Activated T-helper 1 cell treated with Interleukin-2 at 50 U/mL for 16 hours (primary cell): ENCODE data around the gene STX5.
"Not testable (repeated sequence)": the region's sequence is repeated elsewhere in the genome, so short reads cannot be mapped to it uniquely, and the experiment has no call there.

Experiments used
- DNase-seq: peaks from one replicate; pipeline ENCODE4 v3.0.0-alpha.2; 2020; ENCODE audit warnings: low read depth

The STX5 gene

DNA sequence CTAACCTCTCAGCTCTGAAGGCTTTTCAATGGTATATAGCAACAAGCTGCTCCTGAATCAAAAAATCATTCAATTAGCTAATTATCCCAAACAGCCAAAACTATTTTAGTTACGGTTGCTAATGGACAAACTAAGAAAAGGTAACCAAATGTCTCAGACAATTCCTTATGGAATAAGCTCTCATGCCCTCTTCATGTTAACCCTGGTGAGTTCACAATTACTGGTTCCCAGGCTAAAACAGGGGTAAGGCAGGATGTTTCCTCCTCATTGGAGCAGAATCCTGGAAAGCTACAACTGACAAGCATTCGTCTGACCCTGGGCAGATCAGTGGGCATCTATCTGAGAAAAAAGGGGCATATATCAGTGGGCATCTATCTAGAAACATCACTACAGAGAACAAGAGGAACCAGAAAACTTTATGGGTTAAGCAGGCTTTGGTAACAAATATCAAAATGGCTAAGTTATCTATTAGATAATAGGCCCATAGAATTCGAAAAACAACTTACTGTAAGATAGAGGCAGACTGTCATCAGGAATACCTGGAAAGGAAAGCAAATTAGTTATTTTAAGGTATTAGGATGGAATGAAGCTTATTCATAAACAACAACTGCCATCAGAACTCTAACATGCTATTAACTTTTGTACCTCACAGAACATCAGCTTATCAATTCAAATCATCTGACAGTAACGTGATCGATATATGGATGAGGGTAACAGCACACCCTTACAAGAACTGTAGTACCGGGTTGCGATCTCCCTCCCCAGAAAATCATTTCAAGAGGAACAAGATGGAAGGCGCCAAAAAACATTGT lies 22.4 kb upstream of the STX5 start:
- DNase-seq, result no peak

DNA sequence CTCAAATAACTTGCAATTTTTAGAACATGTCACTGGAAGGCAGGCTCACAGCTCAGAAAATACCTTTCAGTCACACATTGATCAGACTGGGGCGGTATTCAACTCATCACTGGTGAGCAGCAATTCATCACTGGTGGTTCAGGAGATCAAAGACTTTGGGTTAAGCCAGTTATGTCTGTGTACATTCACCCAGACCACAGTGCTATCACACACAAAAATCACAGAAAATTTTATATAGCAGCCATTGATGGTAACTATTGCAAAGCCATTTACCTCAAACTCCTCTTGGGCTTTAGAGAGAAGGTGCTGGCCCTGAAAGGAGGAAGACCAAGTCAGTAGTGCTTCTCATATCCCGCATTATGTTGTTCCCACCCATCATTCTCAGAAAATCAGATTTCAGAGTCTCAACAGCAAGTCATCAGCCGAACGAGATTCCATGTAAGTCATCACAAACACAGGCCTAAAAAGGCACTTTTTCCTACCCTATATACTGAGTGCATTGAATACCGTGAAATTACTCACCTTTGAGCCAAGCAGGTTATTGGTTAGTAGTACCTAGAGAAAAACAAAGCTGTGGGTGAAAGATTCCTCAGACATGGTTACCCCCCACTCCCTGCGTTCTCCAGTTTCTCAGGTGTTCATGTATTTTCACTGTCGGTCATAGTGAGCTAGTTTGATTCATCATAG lies 21.6 kb upstream of the STX5 start:
- DNase-seq, result no peak

DNA sequence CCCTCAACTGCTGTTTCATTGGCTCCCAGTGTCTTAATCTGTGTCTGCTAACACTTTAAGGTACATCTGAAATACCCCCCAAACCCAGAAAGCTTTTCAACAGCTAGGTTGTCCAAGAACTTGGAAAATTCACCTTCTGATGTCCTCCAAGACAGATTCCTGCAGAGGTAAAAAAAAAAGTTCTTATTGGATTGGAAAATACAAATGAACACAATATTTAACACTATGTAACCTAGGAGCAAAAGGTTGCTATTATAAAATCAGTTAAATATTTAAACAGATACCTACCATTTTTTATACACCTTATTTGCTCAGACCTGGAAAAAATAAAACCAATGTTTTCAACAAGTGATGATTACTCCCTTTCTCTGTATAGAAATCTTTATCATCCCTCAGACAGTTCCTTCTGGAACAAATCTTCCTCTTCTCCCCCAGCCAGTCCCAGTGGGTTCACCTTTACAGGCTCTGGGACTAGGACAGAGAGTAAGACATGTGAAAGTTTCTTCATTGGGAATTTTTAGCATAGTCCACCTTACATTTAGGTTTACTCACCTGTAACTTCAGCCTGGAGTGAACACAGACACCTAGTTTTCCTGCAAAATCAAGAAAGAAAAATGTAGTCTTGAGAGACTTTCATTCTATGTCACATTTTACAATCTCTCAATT lies 20.8 kb upstream of the STX5 start:
- DNase-seq, result no peak

DNA sequence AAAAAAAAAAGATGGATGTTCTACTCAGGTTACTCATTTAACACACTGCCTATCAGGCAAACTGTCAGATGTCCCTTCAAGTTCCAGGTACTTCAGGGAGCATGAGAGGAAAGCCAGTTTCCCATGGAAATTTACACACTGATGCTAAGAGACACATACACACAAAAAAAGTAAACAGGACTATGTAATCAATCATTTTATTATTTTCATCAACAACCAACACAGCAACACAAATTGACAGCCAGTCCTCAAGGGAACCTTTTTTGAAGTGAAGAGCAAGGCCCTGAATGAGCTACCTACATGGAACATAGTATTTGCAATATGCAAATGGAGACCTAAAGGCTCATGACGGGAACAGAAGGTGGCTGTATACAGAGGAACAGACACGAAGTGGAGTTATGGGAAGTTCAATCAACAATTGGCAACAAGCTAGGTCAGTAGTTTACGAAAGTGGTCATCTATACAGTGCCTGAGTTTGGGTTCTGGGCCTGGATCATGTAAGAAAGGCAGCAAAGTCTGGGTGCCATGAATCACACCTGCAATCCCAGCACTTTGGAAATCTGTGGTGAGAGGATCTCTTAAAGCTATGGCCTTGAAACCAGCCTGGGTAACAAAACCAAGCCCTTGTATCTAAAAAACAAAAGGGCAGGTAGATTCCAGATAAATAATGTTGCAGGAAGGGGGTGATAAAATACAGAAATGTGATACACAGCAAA lies 20.1 kb upstream of the STX5 start:
- DNase-seq, result no peak

DNA sequence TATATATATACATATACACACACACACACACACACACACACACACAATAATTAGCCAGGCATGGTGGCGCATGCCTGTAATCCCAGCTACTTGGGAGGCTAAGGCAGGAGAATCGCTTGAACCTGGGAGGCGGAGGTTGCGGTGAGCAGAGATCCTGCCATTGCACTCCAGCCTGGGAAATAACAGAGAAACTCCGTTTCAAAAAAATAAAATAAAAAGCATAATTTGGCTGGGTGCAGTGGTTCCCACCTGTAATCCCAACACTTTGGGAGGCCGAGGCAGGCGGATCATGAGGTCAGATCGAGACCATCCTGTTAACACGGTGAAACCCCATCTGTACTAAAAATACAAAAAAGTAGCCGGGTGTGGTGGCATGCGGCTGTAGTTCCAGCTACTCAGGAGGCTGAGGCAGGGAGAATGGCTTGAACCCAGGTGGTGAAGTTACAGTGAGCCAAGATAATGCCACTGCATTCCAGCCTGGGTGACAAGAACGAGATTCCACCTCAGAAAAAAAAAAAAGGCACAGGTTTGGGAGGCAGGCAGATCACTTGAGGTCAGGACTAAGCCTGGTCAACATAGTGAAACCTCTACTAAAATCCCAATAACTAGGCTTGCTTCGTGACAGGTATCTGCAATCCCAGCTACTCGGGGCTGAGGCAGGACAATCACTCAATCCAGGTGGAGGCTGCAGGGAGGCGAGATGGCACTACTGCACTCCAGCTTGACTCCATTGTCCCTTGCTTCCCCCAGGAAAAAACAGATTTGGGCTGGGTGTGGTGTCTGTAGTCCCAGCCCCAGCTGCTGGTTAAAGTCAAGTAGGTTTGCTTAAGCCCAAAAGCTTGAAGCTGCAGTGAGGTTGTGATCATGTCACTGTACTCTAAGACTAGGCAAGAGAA lies 19.3 kb upstream of the STX5 start:
- no peak for DNase-seq

DNA sequence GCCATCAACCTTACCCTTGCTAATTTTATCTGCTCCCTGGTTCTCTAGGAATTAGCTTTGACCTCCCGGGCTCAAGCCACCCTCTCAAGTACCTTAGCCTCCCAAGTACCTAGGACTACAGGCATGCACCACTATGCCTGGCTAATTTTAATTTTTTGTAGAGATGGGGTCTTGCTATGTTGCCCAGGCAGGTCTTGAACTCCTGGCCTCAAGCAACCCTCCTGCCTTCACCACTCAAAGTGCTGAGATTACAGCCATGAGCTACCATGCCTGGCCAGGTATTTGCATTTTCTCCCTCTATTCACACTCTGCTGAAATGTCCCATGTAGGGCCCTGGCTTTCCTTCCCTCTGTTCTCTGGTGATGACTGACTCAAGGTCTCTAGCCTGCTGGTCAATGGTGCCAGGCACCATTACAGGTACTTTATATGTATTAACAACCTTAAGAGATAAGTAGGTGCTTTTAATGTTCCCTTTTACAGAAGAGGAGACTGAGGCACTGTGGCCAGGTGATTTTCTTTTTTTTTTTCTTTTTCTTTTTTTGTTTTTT lies 16.0 kb upstream of the STX5 start:
- DNase-seq, result no peak

DNA sequence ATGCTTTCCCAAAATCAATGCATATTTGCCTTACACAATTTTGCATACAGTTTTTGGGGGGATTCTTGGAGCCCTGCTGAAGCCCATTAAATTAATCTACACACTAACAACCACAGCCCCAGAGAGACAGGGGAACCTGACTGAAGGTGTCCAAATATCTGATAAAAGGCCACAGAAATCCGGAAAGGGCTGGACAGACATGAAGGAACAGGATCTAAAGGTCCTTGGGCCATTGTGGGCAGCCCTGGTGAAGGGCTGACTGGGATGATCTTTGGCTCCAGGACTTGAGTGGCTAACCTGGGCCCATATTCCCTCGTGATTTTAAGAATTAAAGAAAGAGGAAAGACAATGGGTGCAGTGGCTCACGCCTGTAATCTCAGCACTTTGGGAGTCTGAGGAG lies 14.3 kb upstream of the STX5 start:
- no peak for DNase-seq

DNA sequence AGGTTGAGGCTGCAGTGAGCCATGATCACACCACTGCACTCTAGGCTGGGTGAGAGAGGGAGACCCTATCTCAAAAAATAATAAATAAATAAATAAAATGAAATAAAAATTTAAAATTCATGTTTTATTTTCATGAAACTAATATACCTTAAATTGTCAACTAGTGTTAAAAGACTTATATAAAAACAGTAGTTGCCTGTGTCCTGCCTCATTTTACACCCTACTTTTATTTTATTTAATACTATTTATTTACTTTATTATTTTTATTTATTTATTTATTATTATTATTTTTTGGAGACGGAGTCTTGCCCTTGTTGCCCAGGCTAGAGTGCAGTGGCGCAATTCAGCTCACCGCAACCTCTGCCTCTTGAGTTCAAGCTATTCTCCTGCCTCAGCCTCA lies 12.3 kb upstream of the STX5 start:
- DNase-seq, result no peak

DNA sequence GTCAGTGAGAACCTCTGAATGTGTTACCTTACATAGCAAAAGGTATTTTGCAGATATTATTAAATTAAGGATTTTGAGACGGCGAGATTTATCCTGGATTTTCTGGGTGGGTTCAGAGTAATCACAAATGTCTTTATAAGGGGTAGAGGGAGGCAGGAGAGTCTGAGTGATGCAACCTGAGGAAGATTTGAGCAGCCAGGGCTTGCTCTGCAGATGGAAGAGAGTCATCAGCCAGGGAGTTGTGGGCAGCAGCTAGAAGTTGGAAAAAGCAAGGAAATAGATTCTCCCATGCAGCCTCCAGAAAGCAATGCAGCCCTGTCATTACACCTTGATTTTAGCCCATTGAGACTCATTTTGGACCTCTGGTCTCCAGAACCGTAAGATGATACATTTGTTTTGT lies 11.6 kb upstream of the STX5 start:
- no peak for DNase-seq

DNA sequence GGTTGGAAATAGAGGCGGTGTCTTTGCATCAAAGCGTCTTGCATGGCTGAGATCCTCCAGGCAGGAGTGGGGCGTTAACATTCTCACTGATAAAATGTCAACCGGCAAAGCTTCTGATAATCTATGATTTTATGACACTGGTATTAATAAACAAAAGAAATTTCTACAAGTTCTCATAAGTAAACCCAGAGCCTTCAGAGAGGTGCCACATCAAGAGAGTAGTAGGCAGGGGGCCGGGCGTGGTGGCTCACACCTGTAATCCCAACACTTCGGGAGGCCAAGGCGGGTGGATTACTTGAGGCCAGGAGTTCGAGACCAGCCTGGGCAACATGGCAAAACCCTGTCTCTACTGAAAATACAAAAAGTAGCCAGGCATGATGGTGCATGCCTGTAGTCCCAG lies 11.0 kb upstream of the STX5 start:
- not testable (repeated sequence) for DNase-seq

DNA sequence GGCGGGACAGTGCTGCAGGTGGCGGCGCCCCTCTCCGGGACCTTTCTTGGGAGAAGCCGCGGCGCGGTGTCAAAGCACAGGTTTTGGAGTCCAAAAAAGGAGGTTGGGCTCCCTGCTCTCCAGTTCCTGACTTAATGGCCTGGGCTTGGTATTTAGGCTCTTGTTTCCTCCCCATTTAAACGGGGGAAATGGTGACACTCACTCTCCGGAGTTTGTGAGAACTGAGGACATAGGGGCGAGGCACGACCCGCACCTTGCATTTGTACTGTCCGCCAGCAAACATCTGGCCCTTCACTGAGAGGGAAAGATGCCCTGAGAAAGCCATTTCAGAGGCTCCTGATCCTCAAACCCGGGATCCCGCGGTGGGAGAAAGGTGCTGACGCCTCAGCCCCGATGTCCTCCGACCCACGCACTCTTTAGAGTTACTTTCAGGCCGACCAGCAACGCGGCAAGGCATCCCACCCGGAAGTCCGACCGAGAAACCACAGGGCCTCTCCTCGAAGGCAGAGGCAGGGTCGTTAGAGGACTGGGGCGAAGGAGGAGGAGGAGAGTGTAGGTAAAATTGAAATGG lies 10.4 kb upstream of the STX5 start:
- DNase-seq, result no peak

DNA sequence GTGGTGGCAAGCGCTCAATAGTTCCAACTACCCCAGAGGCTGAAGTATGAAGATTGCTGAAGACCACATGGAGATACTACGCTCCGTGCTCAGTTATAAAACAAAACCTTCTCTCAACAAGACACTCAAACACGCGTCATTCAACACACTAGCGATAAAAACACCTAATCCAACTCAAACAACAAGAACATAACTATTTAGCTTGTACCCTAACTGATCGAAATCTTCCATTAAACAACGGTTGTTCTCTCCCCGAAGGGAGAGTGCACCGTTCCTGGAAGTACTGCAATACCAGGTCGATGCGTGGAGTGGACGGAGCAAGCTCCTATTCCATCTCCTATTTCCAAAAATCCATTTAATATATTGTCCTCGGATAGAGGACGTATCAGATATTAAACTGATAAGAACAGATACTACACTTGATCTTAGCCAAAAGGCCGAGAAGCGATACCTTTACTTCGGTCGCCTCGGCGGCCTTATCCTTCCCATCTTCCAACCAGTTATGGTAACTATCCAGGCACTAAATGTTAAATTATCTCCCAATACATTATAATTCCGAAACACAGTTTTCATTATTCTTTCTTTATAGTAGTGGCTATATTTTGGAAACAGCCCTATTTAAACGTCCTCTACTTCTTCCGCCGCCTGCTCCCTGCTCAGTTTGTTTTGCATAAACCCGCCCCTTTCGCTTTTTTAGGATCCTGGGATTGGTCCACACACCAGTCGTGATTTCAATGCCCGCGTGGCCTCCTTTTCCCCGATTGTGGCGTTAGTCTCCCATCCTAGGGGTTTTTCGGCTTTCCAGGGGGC lies 9.7 kb upstream of the STX5 start:
- peak; percentile 64 for DNase-seq

DNA sequence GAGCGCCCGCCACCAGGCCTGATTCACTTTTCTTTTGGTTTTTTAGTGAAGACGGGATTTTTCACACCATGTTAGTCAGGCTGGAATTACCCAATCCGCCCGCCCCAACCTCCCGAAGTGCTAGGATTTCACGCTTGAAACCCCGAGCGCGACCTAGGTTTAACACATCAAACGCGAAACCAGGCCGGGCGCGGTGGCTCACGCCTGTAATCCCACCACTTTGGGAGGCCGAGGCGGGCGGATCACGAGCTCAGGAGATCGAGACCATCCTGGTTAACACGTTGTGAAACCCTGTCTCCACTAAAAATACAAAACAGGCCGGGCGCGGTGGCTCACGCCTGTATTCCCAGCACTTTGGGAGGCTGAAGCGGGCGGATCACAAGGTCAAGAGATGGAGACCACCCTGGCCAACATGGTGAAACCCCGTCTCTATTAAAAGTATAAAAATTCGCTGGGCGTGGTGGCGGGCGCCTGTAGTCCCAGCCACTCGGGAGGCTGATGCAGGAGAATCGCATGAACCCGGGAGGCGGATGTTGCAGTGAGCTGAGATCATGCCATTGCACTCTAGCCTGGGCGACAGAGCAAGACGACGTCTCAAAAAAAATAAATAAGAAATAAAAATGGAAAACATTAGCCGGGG lies 9.0 kb upstream of the STX5 start:
- peak; percentile 54 for DNase-seq

DNA sequence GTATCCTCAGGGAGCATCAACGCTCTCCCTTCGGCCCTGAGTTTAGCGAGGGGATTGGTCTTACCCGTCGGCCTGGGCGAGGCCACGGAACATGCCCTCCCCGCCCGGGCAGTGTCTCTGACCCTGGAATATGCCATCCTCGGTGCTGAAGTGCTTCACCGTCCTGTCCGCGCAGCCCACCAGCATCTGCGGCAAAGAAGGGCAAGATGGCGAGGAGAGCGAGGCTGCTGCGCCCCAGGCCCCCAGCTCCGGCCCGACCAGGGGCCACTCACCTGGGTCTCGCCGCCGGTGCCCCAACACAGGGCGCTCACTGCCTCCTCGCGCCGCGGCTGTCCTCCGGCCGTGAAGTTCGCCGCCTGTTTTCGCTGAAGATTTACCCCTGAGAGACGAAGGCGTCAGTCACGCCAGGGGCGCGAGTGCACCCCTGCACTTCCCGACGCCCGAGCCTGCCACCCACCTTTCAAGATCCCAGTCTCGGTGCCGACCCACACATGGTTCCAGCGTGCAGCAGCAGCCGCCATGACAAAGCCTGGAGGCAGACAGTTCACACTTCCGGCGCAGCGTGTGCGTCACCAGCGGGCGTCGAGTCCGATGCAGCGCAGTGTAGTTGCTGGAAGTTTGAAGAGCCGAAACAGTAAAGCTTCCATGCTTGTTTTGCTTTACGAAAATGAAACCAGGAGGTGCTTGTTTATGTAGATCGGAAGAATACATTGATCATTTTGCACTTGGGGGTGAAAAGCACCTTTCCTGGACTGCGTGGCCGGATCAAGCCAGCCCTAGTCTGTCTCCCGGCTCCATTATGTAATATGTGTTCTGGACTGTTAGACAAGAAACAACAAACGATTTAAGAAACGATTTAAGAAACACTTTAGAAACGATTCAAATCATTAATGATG lies 7.4 kb upstream of the STX5 start, which contains the start of gene WDR74:
Gene WDR74 (minus strand): TSS at position 541 of the 896 bp plus-strand sequence. CDS start 20 bp downstream, at position 521.
- DNase-seq, result peak; percentile 87

DNA sequence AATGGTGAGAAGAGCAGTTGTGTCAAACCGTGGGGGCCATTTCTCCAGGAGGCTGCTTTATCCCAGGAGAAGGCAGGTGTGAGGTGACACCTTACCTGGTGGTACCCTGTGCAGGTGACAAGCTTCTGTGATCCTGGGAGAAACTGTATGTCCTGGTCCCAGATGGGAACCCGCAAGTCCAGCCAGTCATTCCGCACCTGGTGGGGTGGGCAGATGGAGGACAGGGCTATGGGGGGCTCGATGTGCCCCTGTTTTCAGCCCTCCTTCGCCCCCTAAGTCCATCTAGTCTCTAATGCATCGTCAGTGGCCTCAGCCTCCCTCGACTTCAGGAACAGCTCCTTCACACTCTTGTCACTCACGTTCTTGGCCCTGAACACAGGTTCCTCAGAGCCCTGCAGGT lies 3.5 kb upstream of the STX5 start:
- DNase-seq, result no peak

DNA sequence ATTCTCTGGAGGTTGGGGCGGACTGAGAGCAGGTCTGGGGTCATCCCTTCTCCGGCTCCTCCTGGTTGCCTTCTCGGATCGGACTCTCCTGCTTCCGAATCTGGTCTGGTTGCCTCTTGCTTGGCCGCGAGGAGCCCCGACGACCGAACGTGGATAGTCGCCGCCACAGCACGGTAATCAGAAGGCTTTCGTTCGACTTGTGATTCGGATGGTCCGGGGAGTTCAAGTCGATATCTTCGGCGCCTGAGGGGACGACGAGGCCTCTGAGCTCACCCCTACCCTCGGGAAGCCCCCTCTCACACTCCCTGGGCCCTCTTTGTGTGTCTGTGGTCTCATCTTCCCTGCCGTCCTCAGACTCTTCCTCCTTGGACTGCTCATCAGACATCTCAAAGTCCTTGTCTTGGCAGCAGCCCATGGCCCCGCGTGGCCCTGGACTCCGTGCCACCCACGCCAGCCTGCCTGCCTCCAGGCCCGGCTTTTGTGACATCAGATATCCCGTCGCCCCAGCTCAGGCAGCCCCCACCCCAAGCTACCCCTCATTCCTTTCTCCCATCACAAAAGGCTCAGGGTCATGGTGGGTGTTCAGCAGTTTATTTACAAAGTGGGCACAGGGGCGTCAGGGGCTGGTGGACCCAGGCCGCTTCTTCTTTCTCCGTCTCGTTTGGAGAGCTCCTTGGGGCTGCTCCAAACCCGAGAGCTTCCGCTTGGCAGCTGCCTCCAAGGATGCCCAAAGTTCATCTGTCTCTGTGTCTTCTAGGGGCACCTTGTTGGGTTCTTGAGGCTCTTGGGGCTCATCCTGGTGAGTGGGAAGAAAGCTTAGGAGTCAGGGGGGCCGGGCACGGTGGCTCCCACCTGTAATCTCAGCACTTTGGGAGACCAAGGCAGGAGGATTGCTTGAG lies 734 bp upstream of the STX5 start, which contains the start of gene TEX54:
Gene TEX54 (minus strand): TSS at position 506 of the 899 bp plus-strand sequence.
- DNase-seq, result no peak

DNA sequence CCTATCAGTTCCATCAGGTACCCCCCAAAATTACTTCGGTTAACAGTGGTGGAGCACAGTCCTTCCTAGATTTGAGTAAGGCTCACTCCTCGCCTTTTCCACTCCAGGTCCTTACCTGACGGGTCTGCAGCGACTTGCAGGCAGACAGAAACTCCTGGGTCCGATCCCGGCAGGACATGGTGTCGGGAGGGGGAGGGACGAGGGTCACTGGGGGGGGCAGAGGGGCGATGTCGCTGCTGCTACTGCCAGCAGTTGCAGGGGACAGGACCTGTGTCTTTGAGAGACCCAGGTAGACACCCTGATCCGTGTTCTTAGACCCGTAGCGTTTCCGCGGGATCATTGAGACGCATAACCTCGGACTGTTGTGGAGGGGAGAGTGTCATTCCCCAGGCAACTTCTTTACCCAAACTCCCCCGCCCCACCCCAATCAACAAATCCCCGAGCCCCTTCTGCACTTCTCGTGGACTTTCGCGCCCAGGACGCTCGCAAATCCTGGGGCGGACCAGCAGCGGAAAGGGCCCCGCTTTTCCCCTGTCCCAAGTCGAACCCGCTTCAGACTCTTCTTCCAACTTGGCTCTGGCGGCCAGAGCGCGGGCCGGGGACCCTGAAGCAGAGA lies 839 bp downstream of the STX5 start:
- no peak for DNase-seq
